Osteoblast (primary cell): ENCODE results near the gene GNB5. TPM values are rescaled to one million over a fixed set of nuclear protein-coding genes. Genes with fewer than 3 reads are reported as not detected.
A peak's percentile ranks its signal among the peaks of the same experiment; 100 is the strongest.

Source experiments
- DNase-seq: peaks from one replicate; pipeline ENCODE4 v3.0.0; 2011; ENCODE audit warnings: low spot score, mixed read lengths; ENCODE audit not compliant: insufficient read length; ENCODE audit errors: missing footprints
- H2AFZ ChIP-seq: 2 replicates; pipeline ENCODE4 v1.6.0; 2011; ENCODE audit warnings: mild to moderate bottlenecking, low read length
- H3K27ac ChIP-seq: 2 replicates; pipeline ENCODE4 v1.5.1; 2011; ENCODE audit warnings: mild to moderate bottlenecking, low read depth, low read length, moderate library complexity
- H3K27me3 ChIP-seq: 2 replicates; pipeline ENCODE4 v1.6.0; 2012; ENCODE audit warnings: mild to moderate bottlenecking, control low read depth, inconsistent platforms, low read length, moderate library complexity; ENCODE audit not compliant: insufficient read depth
- H3K36me3 ChIP-seq: 2 replicates; pipeline ENCODE4 v1.5.1; 2011; ENCODE audit warnings: mild to moderate bottlenecking, low read length, control low read depth, moderate library complexity; ENCODE audit not compliant: insufficient read depth
- H3K4me1 ChIP-seq: 2 replicates; pipeline ENCODE4 v1.5.1; 2011; ENCODE audit warnings: mild to moderate bottlenecking, low read length, control low read depth, moderate library complexity; ENCODE audit not compliant: insufficient read depth
- H3K4me2 ChIP-seq: 2 replicates; pipeline ENCODE4 v1.6.0; 2011; ENCODE audit warnings: mild to moderate bottlenecking, low read length; ENCODE audit not compliant: insufficient read depth
- H3K4me3 ChIP-seq: fragments of 200-600 bp; sonication (generic); 3 replicates; pipeline ENCODE4 v1.5.1; 2012; ENCODE audit warnings: mild to moderate bottlenecking, low read length, inconsistent platforms; ENCODE audit not compliant: insufficient read depth
- H3K79me2 ChIP-seq: 2 replicates; pipeline ENCODE4 v1.6.0; 2012; ENCODE audit warnings: mild to moderate bottlenecking, low read length, control low read depth, inconsistent platforms; ENCODE audit not compliant: insufficient read depth
- H3K9me3 ChIP-seq: 2 replicates; pipeline ENCODE4 v1.5.1; 2011; ENCODE audit warnings: low read depth, low read length, control low read depth
- H4K20me1 ChIP-seq: 2 replicates; pipeline ENCODE4 v1.6.0; 2012; ENCODE audit warnings: mild to moderate bottlenecking, low read length, control low read depth; ENCODE audit not compliant: insufficient read depth
- total RNA-seq: library from RNA; depleted of rRNA; stranded (reverse); fragments of >200 nt; gene quantifications from 2 replicates; pipeline ENCODE4 v1.2.3, GENCODE V29; 2012
- TF ChIP-seq, protein P1 (sequence below): IDR thresholded peaks from 2 replicates; pipeline ENCODE4 v1.5.1; 2011; ENCODE audit warnings: mild to moderate bottlenecking, low read depth, low read length, moderate library complexity; ENCODE audit errors: extremely low read depth

Gene GNB5
- total RNA-seq, 1 donor = 26.4 TPM

DNA sequence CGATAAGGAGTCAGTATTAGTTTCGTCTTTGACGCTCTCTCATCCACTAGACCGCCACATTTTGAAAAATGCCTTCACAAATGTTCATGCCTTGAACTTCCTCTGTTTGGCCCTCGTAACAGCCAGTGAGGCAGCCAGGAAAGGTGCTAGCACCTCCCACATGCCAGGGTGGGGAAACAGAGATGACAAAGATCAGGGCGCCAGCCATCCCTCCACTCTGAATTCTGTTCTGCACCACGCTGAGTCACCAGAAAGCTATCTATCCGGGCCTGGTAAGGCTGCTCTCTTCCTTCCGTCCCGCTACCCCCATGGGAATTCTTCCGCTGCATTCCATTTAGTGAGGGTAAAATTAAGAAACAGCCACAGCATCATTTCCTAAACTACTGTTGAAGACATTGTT is 47.3 kb downstream of the GNB5 start:
- H2AFZ ChIP-seq = no peak overlapping the region
- peak overlapping the region; percentile 44 for H3K4me2 ChIP-seq
- peaks cover 3% of the 10 kb centered on the region for H3K36me3 ChIP-seq
- H3K79me2 ChIP-seq = no peaks in the 10 kb centered on the region
- H3K27me3 ChIP-seq = no peaks in the 10 kb centered on the region
- DNase-seq = peak; percentile 94
- H3K9me3 ChIP-seq = no peaks in the 10 kb centered on the region
- H3K4me1 ChIP-seq = peaks cover 17% of the 10 kb centered on the region
- H4K20me1 ChIP-seq = no peaks in the 10 kb centered on the region
- H3K4me3 ChIP-seq = no peak overlapping the region
- H3K27ac ChIP-seq = peak overlapping the region; percentile 72
- TF ChIP-seq, protein P1, sequence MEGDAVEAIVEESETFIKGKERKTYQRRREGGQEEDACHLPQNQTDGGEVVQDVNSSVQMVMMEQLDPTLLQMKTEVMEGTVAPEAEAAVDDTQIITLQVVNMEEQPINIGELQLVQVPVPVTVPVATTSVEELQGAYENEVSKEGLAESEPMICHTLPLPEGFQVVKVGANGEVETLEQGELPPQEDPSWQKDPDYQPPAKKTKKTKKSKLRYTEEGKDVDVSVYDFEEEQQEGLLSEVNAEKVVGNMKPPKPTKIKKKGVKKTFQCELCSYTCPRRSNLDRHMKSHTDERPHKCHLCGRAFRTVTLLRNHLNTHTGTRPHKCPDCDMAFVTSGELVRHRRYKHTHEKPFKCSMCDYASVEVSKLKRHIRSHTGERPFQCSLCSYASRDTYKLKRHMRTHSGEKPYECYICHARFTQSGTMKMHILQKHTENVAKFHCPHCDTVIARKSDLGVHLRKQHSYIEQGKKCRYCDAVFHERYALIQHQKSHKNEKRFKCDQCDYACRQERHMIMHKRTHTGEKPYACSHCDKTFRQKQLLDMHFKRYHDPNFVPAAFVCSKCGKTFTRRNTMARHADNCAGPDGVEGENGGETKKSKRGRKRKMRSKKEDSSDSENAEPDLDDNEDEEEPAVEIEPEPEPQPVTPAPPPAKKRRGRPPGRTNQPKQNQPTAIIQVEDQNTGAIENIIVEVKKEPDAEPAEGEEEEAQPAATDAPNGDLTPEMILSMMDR = no peak

DNA sequence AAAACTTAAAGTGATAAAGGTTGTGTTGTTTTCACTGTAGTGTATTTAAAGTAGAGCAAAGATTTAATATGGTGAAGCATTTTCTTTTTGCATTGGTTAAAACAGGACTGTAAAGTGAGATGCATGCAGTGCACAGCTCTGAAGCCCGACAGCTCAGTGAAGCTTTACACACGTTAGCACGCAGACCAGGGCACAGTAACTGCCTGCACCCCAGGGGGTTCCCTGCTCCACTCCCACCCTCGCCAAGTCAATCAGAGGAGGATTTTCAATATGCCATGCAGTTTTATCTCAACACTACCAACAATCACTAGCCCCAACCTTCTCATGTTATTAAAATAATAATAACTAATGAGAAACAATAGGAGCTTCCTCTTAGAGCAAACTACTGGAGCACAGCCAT is 50.5 kb downstream of the GNB5 start:
- no peak for DNase-seq
- peaks cover 25% of the 10 kb centered on the region for H3K4me1 ChIP-seq
- no peaks in the 10 kb centered on the region for H3K79me2 ChIP-seq
- no peaks in the 10 kb centered on the region for H4K20me1 ChIP-seq
- no peak overlapping the region for H2AFZ ChIP-seq
- H3K27me3 ChIP-seq = no peaks in the 10 kb centered on the region
- H3K27ac ChIP-seq = no peak overlapping the region
- no peak overlapping the region for H3K4me3 ChIP-seq
- TF ChIP-seq, protein P1 = no peak
- H3K36me3 ChIP-seq = peaks cover 3% of the 10 kb centered on the region
- no peak overlapping the region for H3K4me2 ChIP-seq
- no peaks in the 10 kb centered on the region for H3K9me3 ChIP-seq

DNA sequence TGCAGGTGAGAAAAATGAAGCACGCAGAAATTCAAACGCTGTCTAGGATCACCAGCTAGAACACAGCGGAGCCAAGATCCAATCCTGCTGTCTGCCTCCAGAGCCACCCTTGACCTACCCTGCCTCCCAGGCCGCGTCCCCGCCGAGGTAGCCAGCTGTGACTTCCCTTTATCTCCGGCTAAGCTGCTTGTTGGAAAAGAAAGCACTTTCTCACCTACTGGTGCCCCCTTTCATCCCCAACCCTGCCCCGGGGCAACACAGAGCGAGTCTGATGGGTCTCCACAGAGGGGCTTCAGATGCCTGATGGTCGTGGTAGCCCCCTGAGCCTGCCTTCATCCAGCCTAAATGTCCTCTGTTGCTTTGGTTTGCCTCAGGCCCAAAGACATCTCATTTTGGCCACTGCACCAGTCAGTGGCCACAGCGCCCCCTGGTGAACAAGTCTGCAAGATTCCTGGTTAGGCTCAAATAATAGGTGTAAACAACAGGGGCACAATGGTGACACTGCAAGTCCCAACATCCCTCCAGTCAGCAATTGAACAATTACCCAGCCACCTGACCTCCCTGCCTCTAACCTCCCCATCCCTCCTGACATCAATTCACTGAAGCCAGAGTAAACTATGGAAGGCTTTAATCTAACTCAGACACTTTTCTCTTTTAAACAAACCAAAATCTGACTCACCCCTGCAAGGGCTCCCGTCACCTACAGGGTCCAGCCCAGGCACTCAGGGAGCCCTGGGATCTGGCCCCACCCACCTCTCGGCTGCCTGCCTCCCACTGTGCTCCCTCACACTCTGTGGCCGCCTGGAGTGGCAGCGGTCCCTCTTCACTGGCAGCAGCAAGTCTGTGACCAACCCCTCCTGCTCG is 51.4 kb downstream of the GNB5 start:
- Histone ChIP-seq H3K4me3 (no peak overlapping the region), H2AFZ (peak overlapping the region; percentile 81), H3K79me2 (no peaks in the 10 kb centered on the region), H3K27ac (peak overlapping the region; percentile 23), H3K36me3 (peaks cover 3% of the 10 kb centered on the region), H4K20me1 (no peaks in the 10 kb centered on the region), H3K9me3 (no peaks in the 10 kb centered on the region), H3K4me2 (no peak overlapping the region), H3K4me1 (peaks cover 25% of the 10 kb centered on the region), H3K27me3 (no peaks in the 10 kb centered on the region)
- TF ChIP-seq, protein P1 = peak; percentile 89
- peak; percentile 90 for DNase-seq
